SK-N-MC (cell line): ENCODE data around the gene DOCK8.

Experiments
- EZH2 ChIP-seq: fragments of 200-600 bp; sonication (generic); IDR thresholded peaks from one replicate; pipeline ENCODE4 v1.6.1; 2017; ENCODE audit warnings: antibody characterized with exemption
- POLR2AphosphoS5 ChIP-seq: IDR thresholded peaks from 2 replicates; pipeline ENCODE4 v1.6.1; 2012; ENCODE audit warnings: mild to moderate bottlenecking, low read depth, low read length, borderline replicate concordance

DNA sequence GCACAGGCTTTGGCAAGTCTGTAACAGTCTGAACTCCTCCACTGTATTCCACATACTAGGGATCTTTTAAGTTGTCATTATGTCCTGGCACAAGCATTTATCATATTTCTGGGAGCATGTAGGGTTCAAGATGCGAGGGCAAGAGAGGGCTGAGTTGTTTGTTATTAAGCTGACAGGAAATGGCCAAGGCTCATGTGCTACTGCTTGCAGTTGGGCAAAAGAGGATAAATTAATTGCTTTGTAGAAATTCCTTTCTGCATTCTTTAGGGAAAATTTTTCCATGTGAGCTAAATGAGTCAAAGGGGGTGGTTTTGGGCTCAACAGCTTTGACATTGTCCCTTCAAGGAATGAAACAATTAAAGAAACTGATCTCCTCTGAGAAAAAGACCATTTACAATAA is 35.4 kb downstream of the DOCK8 start:
- no peak for TF ChIP-seq POLR2AphosphoS5
- TF ChIP-seq EZH2 = no peak
